HL-60 (cell line): Measurements from ENCODE around the gene CASP4.

Experiments used
- CTCF ChIP-seq: IDR thresholded peaks from one replicate; pipeline ENCODE4 v1.5.1; 2011; ENCODE audit warnings: low read length, control low read depth, inconsistent platforms; ENCODE audit not compliant: insufficient read depth
- GABPA ChIP-seq: IDR thresholded peaks from 2 replicates; pipeline ENCODE4 v1.6.1; 2012; ENCODE audit warnings: low read depth
- POLR2AphosphoS5 ChIP-seq: IDR thresholded peaks from 2 replicates; pipeline ENCODE4 v1.6.1; 2012; ENCODE audit warnings: low read depth
- SPI1 ChIP-seq: IDR thresholded peaks from 2 replicates; pipeline ENCODE4 v1.6.1; 2012; ENCODE audit warnings: low read depth, mild to moderate bottlenecking, borderline replicate concordance
- TF ChIP-seq, protein P1 (sequence below): IDR thresholded peaks from 2 replicates; pipeline ENCODE4 v1.6.1; 2012; ENCODE audit warnings: low read depth; ENCODE audit not compliant: insufficient replicate concordance

DNA sequence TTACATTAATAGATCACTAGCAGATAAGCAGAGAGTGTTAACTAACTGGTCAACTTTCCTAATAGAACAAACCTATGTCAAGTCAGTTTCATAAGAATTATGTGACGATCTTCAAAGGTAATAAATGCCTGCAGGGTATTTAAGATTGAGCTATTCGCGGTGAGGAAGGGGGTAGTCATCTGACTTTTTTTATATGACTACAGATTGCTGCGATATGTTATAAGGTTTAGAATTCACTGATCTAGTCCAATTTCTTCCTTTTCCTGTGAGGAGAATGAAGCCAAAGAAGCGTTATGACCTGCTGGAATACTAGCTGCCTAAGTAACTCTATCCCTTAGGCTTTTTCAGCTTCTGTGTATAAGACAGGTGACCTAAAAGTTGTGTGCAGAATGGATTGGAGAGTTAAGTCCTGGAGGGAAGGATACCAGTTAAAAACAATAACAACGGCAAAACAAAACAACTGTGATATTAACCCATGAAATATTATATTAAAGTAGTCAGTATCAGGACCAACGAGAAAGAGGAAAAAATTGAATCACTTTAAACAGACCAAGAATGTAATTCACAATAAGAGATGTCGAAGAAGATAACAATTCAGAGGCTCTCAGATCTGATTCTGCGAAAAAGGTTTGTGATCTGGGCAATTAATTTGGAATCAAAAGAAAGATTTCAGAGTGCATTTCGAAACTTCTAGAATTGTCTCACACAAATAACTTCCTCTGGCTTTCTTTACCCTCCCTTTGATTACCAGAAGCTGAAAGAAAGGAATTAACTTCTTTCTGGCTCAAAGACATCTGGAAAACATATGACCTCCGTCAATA lies 630 bp downstream of the CASP4 start:
- no peak for TF ChIP-seq CTCF
- no peak for TF ChIP-seq POLR2AphosphoS5
- no peak for TF ChIP-seq SPI1
- TF ChIP-seq, protein P1, sequence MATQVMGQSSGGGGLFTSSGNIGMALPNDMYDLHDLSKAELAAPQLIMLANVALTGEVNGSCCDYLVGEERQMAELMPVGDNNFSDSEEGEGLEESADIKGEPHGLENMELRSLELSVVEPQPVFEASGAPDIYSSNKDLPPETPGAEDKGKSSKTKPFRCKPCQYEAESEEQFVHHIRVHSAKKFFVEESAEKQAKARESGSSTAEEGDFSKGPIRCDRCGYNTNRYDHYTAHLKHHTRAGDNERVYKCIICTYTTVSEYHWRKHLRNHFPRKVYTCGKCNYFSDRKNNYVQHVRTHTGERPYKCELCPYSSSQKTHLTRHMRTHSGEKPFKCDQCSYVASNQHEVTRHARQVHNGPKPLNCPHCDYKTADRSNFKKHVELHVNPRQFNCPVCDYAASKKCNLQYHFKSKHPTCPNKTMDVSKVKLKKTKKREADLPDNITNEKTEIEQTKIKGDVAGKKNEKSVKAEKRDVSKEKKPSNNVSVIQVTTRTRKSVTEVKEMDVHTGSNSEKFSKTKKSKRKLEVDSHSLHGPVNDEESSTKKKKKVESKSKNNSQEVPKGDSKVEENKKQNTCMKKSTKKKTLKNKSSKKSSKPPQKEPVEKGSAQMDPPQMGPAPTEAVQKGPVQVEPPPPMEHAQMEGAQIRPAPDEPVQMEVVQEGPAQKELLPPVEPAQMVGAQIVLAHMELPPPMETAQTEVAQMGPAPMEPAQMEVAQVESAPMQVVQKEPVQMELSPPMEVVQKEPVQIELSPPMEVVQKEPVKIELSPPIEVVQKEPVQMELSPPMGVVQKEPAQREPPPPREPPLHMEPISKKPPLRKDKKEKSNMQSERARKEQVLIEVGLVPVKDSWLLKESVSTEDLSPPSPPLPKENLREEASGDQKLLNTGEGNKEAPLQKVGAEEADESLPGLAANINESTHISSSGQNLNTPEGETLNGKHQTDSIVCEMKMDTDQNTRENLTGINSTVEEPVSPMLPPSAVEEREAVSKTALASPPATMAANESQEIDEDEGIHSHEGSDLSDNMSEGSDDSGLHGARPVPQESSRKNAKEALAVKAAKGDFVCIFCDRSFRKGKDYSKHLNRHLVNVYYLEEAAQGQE = no peak
- TF ChIP-seq GABPA = no peak
